GM12878 (cell line): Measurements from ENCODE around the gene VEGFB. TPM values are rescaled to one million over a fixed set of nuclear protein-coding genes. Genes with fewer than 3 reads are reported as not detected.

ENCODE experiments used
- ATAC-seq: fragments of 200-7000 bp; cut with Tn5 transposase; 3 replicates; pipeline ENCODE4 v1.9.1; 2020; ENCODE audit warnings: mild to moderate bottlenecking, moderate library complexity
- BruUV-seq: library from RNA; stranded (reverse); fragments of 400-500 nt; replicated peaks from 2 replicates; lab custom pipeline; 2021; lab: Mats Ljungman, UMichigan
- CTCF ChIA-PET: fragments of 300-600 bp; sonication (Branson Sonifier 250); formaldehyde crosslinking; extraction: SDS; loops from one replicate; lab custom pipeline; 2021; ENCODE audit warnings: inconsistent platforms; lab: Yijun Ruan, JAX
- POLR2A ChIA-PET: fragments of 350-600 bp; formaldehyde crosslinking; extraction: SDS; loops from one replicate; lab custom pipeline; 2021; ENCODE audit warnings: inconsistent platforms; lab: Charles Lee
- RAD21 ChIA-PET: fragments of 300-600 bp; sonication (Branson Sonifier 250); formaldehyde crosslinking; loops from one replicate; lab custom pipeline; 2023; ENCODE audit warnings: antibody characterized with exemption; ENCODE audit not compliant: unreplicated experiment; lab: Charles Lee
- SMC1A ChIA-PET: fragments of 300-600 bp; sonication (Branson Sonifier 250); formaldehyde crosslinking; loops from one replicate; lab custom pipeline; 2023; ENCODE audit not compliant: unreplicated experiment, uncharacterized antibody; lab: Charles Lee
- DNase-seq: peaks from one replicate; pipeline ENCODE4 v3.0.0-alpha.2; 2011; ENCODE audit warnings: low read depth, low spot score
- FAIRE-seq: peaks from 3 replicates; lab custom pipeline; 2011; peaks lifted over from hg19 to GRCh38; lab: Jason Lieb, UNC
- H2AFZ ChIP-seq: 2 replicates; pipeline ENCODE4 v1.6.0; 2011; ENCODE audit warnings: low read depth, low read length, control low read depth; ENCODE audit not compliant: control insufficient read depth
- H3K27ac ChIP-seq: 2 replicates; pipeline ENCODE4 v1.5.1; 2011; ENCODE audit warnings: control low read depth; ENCODE audit not compliant: control insufficient read depth, insufficient read depth
- H3K27me3 ChIP-seq, 2 experiments: replicated peaks in 1 of 2; 2 replicates each; pipeline versions ENCODE4 v1.6.0 to v1.6.1; 2011; ENCODE audit warnings: low read length in 1 of 2; ENCODE audit not compliant: control insufficient read depth in 2 of 2, insufficient read depth in 2 of 2
- H3K36me3 ChIP-seq, 2 experiments: 2 replicates each; pipeline ENCODE4 v1.5.1; 2011; ENCODE audit warnings: low read length in 1 of 2; ENCODE audit not compliant: control insufficient read depth in 2 of 2, insufficient read depth in 2 of 2
- H3K4me1 ChIP-seq: 2 replicates; pipeline ENCODE4 v1.6.1; 2011; ENCODE audit warnings: mild to moderate bottlenecking, low read length, moderate library complexity, mixed read lengths; ENCODE audit not compliant: control insufficient read depth, insufficient read depth
- H3K4me2 ChIP-seq: 2 replicates; pipeline ENCODE4 v1.6.0; 2011; ENCODE audit warnings: control low read depth; ENCODE audit not compliant: control insufficient read depth, insufficient read depth
- H3K4me3 ChIP-seq: fragments of 200-600 bp; sonication (generic); 2 replicates; pipeline ENCODE4 v1.5.1; 2016
- H3K79me2 ChIP-seq: 2 replicates; pipeline ENCODE4 v1.6.0; 2011; ENCODE audit warnings: low read length; ENCODE audit not compliant: control insufficient read depth, insufficient read depth
- H3K9ac ChIP-seq: 2 replicates; pipeline ENCODE4 v1.8.0; 2011; ENCODE audit warnings: low read length, control low read depth, mixed read lengths; ENCODE audit not compliant: control insufficient read depth, insufficient read depth
- H3K9me3 ChIP-seq: replicated peaks from 3 replicates; pipeline ENCODE4 v1.5.1; 2011; ENCODE audit warnings: mild to moderate bottlenecking, low read length; ENCODE audit not compliant: control insufficient read depth, insufficient read depth
- H4K20me1 ChIP-seq: 2 replicates; pipeline ENCODE4 v1.6.0; 2011; ENCODE audit not compliant: control insufficient read depth, insufficient read depth
- CEBPZ ChIP-seq: fragments of 150-350 bp; IDR thresholded peaks from 2 replicates; pipeline ENCODE4 v1.6.1; 2016; ENCODE audit warnings: low read depth, low read length
- CHD1 ChIP-seq: IDR thresholded peaks from 2 replicates; pipeline ENCODE4 v1.6.1; 2012; ENCODE audit warnings: low read depth, low read length, improper control_type of control experiment
- CTCF ChIP-seq, 3 experiments: IDR thresholded peaks in 2 of 3; conservative IDR thresholded peaks in 1 of 3; 2 replicates each; pipeline ENCODE4 v1.5.1; 2011; ENCODE audit warnings: low read depth in 3 of 3, low read length in 3 of 3, mild to moderate bottlenecking in 3 of 3, control low read depth in 2 of 3, moderate library complexity in 2 of 3, inconsistent platforms in 1 of 3, mixed read lengths in 1 of 3; ENCODE audit not compliant: control insufficient read depth in 2 of 3, insufficient read depth in 1 of 3; ENCODE audit errors: extremely low read depth in 1 of 3
- EGR1 ChIP-seq, 2 experiments: IDR thresholded peaks; 1 replicate in 1 of 2; 2 replicates in 1 of 2; pipeline ENCODE4 v1.6.1; 2011 to 2012; ENCODE audit warnings: low read depth in 2 of 2, low read length in 2 of 2, borderline replicate concordance in 1 of 2, mild to moderate bottlenecking in 1 of 2, moderate library complexity in 1 of 2
- FOXK2 ChIP-seq: fragments of 450-650 bp; IDR thresholded peaks from 2 replicates; pipeline ENCODE4 v1.6.1; 2017; ENCODE audit warnings: mild to moderate bottlenecking, moderate library complexity
- JUNB ChIP-seq: IDR thresholded peaks from 2 replicates; pipeline ENCODE4 v1.6.1; 2016; ENCODE audit warnings: antibody characterized with exemption, mild to moderate bottlenecking
- PBX3 ChIP-seq: IDR thresholded peaks from 2 replicates; pipeline ENCODE4 v1.6.1; 2011; ENCODE audit warnings: mild to moderate bottlenecking, low read depth, low read length, moderate library complexity; ENCODE audit not compliant: insufficient replicate concordance
- SKIL ChIP-seq: fragments of 450-650 bp; IDR thresholded peaks from 2 replicates; pipeline ENCODE4 v1.6.1; 2017; ENCODE audit warnings: mild to moderate bottlenecking, low read depth, inconsistent platforms; ENCODE audit not compliant: poor library complexity, severe bottlenecking
- SRF ChIP-seq, 2 experiments: IDR thresholded peaks; 2 replicates each; pipeline ENCODE4 v1.6.1; 2011; ENCODE audit warnings: low read depth in 2 of 2, low read length in 2 of 2, mild to moderate bottlenecking in 1 of 2, moderate library complexity in 1 of 2
- ZBED1 ChIP-seq: IDR thresholded peaks from 2 replicates; pipeline ENCODE4 v1.6.1; 2016; ENCODE audit warnings: borderline replicate concordance
- ZNF274 ChIP-seq: IDR thresholded peaks from one replicate; pipeline ENCODE4 v1.8.0; 2011; ENCODE audit not compliant: insufficient read length, insufficient read depth
- ZZZ3 ChIP-seq: IDR thresholded peaks from 2 replicates; pipeline ENCODE4 v1.6.1; 2011; ENCODE audit warnings: low read depth; ENCODE audit not compliant: control insufficient read depth, insufficient read length
- WGBS: methylation state at CpG from one replicate; pipeline ENCODE4 v1.1.6; 2016; ENCODE audit warnings: low lambda C conversion rate; ENCODE audit not compliant: insufficient replicate concordance, insufficient coverage; ENCODE audit errors: missing lambda C conversion rate; 5-methylcytosine and 5-hydroxymethylcytosine counted together
- in situ Hi-C: fragments of 300-500 bp; cut with MboI; formaldehyde crosslinking; loops from 9 replicates; pipeline ENCODE4 v1.14.3; 2018; ENCODE audit warnings: mixed read lengths
- intact Hi-C: fragments of 100-400 bp; cut with micrococcal nuclease; formaldehyde crosslinking; loops from one replicate; pipeline ENCODE4 v1.14.2; 2022; ENCODE audit not compliant: unreplicated experiment
- polyA plus RNA-seq, 11 experiments: library from polyadenylated mRNA; depleted of rRNA in 4 of 11; unstranded in 6 of 11; stranded (reverse) in 5 of 11; fragments of >200 nt; fragmentation: Nextera tagmentation in 4 of 11; fragmentation: Illumina TruSeq in 1 of 11; extraction: Ambion mirVana in 4 of 11; extraction: Trizol in 1 of 11; gene quantifications; 1 replicate in 1 of 11; 2 replicates in 10 of 11; pipeline versions ENCODE4 v1.2.1 to v1.2.3, GENCODE V29; 2011 to 2016; ENCODE audit warnings: inconsistent platforms in 2 of 11, missing spikeins in 2 of 11, low read depth in 1 of 11
- total RNA-seq, 4 experiments: library from RNA; depleted of rRNA in 3 of 4; stranded (reverse); fragments of >200 nt in 3 of 4; fragmentation: Illumina TruSeq in 1 of 4; extraction: Trizol in 1 of 4; gene quantifications; 2 replicates each; pipeline versions ENCODE4 v1.2.1 to v1.2.3, GENCODE V29; 2013 to 2021

Gene VEGFB
- total and polyA plus RNA-seq, 10 of the 15 experiments (the other 5 are each of a cell fraction or from before 2014, with no cell fraction given): 7.0 to 75.8 (median 20.3) TPM

GRCh38 chr11:64260147-64260708, 25.8 kb downstream of the VEGFB start:
- Histone ChIP-seq H3K36me3 (peaks cover 0 to 5% of the 10 kb centered on the region in 2 experiments; a peak in 2 of 4 replicates), H3K27ac (peak overlapping the region; percentile 17; the same call in 1 of the 2 replicates), H3K9ac (no peak overlapping the region), H3K9me3 (no peaks in the 10 kb centered on the region), H4K20me1 (no peaks in the 10 kb centered on the region), H3K79me2 (no peaks in the 10 kb centered on the region), H3K4me1 (peaks cover 11% of the 10 kb centered on the region), H3K4me3 (no peak overlapping the region), H3K4me2 (no peak overlapping the region), H2AFZ (no peak overlapping the region), H3K27me3 (no peaks in the 10 kb centered on the region)
- ChIA-PET SMC1A (no interaction called here), RAD21 (interaction anchor here (0.7 kb wide), 1 partner anchor 53 kb away, joined by 3 read pairs; the partner anchor contains the start of gene FERMT3), POLR2A (interaction anchor here (0.6 to 1.2 kb wide), 3 partner anchors 14 to 1812 kb away, joined by 3 to 4 read pairs (median 3); partner anchors contain the start of gene PPP1R14B), CTCF (interaction anchor here (1.0 to 1.5 kb wide), 2 partner anchors 9 kb away, joined by 3 to 5 read pairs; partner anchors contain the start of gene PLCB3)
- DNase-seq (no peak), FAIRE-seq (no peak), ATAC-seq (peak; percentile 70)
- in situ Hi-C loops: no loop called here
- 73% methylated on average over 6 of the region's 6 CpGs for WGBS
- intact Hi-C loops: no loop called here
- BruUV-seq: no TSS peak
- TF ChIP-seq ZBED1 (no peak), CEBPZ (no peak), JUNB (no peak), PBX3 (no peak), CTCF (IDR thresholded peaks at IDR 0.05 in 2 of 3, conservative IDR thresholded peaks at IDR 0.05 in 1 of 3; ENCODE audit: control insufficient read depth in 2 of 3, extremely low read depth in 1 of 3, insufficient read depth in 1 of 3, low read depth in 3 of 3, low read length in 3 of 3) (no peak), EGR1 (IDR thresholded peaks at IDR 0.05; ENCODE audit: borderline replicate concordance in 1 of 2, low read depth in 2 of 2, low read length in 2 of 2) (no peak; a peak in 1 of 3 replicates), SKIL (no peak), FOXK2 (no peak), SRF (IDR thresholded peaks at IDR 0.05; ENCODE audit: low read depth in 2 of 2, low read length in 2 of 2) (no peak), ZZZ3 (no peak), ZNF274 (no peak), CHD1 (no peak)
